Stimulated activated CD4-positive, alpha-beta T cell treated with anti-CD3 and anti-CD28 coated beads, Interleukin-15, amount 100 ng/mL, for 1 hour (primary cell): ENCODE data around the gene NPVF.
A peak's percentile ranks its signal among the peaks of the same experiment; 100 is the strongest.

Experiments
- DNase-seq, 2 donors: peaks; one replicate each; pipeline ENCODE4 v3.0.0-alpha.2; 2020; ENCODE audit warnings: low read depth in 1 of 2, low spot score in 1 of 2

NPVF gene

DNA sequence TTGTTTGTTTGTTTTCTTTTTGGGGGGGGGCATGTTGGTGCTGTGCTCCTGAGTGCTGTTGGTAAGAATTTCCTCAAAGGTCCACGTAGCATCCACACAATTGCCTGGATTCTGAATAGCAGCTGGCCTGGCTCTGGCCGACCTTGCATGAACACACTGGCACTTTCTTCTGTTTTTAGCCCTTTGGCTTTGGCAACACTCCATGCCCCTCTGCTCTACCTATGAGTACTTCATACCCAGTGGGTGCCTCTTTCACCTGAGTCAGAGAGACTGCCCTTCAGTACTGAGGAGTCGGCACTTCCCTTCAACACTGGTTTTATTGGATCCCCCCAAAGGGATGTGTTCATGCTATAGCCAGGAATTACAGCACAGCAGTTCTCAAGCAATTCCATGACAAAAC lies 7.2 kb upstream of the NPVF start:
- DNase-seq, result no peak

DNA sequence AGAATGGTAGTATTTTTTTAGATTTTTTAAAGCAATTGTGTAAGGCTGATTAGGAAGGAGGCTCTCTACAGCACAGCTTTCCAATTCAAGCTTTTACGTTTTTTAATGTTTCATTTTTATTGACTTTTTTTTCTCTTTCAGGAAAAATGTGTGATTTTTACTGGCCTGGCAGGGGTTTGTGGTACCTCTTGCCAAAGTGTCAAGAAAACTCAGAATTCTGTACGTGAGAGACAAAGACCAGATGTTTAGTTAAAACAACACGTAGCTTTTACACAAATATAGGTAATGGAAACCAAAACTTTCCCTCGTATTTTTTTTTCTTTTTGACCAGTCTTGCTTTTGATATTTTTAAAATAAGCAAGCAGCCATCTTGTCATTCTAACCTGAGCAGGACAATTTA lies 6.0 kb upstream of the NPVF start:
- no peak for DNase-seq

- DNase-seq, result no peak
Measured at GRCh38 chr7:25223206-25223605, 5.1 kb downstream of the NPVF start.

DNA sequence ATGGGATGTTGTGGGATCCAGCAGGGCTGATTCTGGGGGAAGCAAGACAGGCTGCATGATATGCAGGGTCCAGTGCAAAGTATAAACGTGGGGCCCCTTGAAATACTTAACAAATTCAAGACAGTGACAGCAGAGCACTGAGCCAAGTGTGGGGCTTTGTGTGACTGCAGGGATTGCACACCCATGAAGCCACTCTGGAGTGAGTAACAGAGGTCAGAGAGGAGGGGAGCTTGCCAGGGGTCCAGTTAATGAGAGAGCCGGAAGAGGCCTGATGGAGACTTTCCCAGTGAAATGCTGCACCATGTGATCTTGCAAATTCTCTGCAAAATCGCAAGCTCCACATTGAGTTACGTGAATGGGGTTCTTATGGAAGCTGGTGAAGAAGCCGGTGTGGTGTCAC lies 5.6 kb downstream of the NPVF start:
- no peak for DNase-seq

GRCh38 chr7:25221009-25221408 lies 7.3 kb downstream of the NPVF start:
- no peak for DNase-seq

DNA sequence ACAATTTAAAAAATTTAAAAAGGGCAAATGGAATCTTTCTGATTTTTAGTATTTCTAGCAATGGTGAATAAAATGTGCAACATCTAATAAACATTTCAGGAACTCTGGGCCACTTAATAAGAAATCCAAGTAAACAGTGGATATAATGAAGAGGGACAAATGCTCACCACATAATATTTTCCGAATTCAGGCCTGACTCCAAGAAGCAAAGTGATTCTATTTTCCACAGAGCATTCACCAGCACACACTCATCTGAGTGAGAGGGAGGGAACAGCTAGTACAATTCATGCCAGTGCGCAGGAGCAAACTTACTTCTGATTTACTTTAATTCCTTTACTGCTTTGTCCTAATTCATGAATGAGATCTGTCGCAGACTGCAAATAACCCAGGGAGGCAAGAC lies 10.1 kb downstream of the NPVF start:
- DNase-seq, result no peak

DNA sequence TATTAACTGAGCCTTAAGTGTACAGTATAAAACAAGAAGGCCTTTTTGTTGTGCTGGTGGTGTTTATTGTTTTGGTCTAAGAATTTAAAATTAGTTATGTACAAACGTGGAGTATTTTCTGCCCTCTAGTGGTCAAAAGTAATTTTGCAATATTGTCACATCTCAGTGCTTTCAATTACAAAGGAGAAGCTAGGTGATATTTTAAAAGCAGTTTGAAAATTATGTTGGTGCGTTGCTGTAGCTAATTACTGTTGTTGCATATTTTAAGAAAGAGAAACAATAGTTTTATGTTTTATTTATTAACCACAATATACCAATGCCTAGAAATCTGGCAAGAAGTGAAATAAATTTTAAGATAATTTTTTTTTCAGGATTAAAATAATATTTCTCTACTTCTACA lies 11.4 kb downstream of the NPVF start:
- no peak for DNase-seq

DNA sequence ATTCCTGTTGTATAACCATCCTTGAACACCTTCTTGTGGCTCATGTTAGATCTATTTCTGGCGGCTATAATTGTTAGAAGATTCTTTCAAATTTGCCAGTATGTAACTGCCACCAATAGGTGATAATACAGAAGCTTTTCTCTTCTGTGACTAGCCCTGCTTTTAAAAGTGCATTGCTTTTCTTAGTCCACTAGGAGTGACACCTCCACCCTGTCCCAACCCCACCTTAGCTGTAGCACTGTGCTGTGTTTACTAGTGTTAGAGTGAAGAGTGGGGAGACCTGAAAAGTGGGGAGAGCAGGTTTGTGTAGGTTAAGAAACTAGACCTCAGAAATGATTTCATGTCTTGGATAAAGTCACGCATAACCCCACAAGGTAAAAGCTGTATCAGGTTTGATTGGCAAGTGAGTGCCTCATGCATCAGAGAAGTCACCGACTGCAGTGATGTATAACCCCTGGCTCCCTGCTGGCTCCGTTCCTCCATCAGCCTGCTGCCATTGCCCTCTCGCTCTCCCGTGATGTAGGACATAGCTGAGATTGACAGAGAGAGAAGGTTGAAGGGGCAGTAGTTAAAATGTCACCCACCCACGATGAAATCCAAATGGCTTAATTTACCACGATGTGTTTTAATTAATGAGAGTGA lies 12.5 kb downstream of the NPVF start:
- no peak for DNase-seq

GRCh38 chr7:25208525-25209221 lies 19.6 kb downstream of the NPVF start:
- no peak for DNase-seq

GRCh38 chr7:25207887-25208286 lies 20.4 kb downstream of the NPVF start:
- no peak for DNase-seq

- no peak for DNase-seq
Measured at GRCh38 chr7:25206765-25207164, 21.5 kb downstream of the NPVF start.

DNA sequence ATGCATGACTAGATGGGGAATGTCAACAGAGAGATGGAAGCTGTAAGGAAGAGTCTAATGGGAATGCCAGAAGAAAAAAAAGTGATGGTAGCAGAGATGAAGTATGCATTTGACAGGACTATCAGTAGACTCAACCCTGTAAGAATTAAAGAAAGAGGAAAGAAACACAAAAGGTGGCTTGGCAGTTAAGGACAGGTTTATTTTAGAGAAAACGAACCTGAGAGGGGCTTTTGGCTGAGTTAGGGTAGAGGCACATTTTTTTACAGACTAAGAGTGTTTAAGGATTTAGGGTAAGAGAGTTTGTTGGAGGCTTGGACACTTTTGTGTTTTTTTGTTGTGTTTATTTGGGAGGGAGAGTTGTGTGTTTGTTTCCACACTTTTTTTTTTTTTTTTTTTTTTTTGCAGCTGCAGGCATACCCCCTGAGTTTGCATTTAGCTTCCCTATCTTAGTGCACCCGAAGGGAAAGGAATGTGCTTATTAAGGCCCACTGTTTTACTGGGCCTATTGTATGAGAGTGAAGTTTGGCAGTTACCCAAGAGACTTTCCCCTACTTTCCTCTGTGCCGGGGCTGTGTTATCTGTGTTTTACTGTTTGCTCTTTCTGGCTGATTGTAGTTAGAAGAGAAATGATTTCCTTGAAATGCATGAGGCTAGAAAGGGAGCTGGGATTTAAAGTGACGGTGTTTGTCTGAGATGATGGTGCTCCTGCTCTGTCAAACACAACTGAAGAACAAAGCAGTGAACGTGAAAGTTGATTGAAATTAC lies 32.0 kb downstream of the NPVF start:
- DNase-seq, result no peak

GRCh38 chr7:25194036-25194435 lies 34.2 kb downstream of the NPVF start:
- no peak for DNase-seq

DNA sequence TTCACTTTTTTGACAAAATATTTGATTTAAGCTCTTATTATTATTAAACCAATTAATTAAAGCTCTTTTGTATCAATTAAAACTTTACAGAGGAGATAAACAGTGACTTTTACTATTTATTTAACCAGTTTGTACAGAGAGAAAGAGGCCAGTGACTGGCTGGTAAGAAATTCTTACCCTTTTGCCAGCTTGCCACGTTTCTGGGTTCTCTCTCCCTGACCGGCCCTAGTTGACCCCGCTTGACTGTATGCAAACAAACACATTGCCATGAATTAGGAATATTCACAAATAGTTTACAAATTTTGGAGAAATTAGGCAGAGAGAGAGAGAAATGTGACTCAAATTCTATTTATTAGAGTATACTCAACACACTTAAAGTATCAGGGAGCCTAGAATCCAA lies 36.2 kb downstream of the NPVF start:
- DNase-seq, result no peak

DNA sequence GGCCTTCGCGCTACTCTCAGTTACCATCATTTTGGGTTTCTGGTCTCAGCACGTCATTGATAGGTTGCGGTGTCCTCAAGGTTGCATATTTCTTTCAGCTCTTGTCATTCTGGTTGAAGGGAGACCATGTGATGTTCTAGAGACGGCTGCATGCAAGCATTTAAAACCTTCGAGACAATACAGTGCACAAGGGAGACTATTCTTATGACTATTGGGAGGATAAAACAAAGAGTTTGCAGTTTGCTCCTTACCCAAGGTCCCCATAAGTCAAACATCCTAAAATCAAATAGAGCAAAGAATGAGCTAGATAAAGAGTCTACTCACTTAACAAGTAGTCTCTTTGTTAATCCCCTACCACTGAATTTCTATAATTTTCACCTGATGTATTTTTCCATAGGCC lies 39.1 kb downstream of the NPVF start:
- DNase-seq, result no peak

GRCh38 chr7:25187932-25188331 lies 40.4 kb downstream of the NPVF start:
- no peak for DNase-seq

DNA sequence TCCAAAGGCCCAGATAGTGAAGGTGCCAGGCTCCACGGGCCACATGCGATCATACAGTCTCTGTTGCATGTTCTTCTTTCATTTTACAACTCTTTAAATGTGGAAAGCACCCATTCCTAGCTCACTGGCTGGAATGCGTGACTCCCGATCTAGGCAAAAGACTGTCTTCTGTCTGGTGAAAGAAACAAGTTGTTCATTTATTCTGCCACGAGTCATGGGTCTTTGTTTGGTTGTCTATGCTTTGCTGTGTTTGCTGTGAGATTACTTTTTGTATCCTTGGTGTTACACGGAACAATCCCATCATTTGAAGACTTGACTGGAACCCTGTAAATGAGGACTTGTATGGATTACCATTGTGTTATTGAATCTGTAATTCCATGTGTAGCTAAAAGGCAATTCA lies 41.9 kb downstream of the NPVF start:
- DNase-seq, result no peak

GRCh38 chr7:25181532-25181931 lies 46.8 kb downstream of the NPVF start:
- DNase-seq, result no peak

DNA sequence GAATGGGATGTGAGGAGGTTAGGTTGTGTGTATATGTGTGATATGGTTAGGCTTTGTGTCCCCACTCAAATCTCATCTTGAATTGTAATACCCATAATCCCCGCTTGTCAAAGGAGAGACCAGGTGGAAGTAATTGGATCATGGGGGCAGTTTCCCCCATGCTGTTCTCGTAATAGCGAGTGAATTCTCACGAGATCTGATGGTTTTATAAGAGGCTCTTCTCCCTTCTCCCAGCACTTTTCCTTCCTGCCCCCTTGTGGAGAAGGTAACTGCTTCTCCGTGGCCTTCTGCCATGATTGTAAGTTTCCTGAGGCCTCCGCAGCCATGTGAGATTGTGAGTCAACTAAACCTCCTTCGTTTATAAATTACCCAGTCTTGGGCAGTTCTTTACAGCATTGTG lies 47.3 kb downstream of the NPVF start:
- no peak for DNase-seq

- no peak for DNase-seq
Measured at GRCh38 chr7:25180592-25180923, 47.7 kb downstream of the NPVF start.

DNA sequence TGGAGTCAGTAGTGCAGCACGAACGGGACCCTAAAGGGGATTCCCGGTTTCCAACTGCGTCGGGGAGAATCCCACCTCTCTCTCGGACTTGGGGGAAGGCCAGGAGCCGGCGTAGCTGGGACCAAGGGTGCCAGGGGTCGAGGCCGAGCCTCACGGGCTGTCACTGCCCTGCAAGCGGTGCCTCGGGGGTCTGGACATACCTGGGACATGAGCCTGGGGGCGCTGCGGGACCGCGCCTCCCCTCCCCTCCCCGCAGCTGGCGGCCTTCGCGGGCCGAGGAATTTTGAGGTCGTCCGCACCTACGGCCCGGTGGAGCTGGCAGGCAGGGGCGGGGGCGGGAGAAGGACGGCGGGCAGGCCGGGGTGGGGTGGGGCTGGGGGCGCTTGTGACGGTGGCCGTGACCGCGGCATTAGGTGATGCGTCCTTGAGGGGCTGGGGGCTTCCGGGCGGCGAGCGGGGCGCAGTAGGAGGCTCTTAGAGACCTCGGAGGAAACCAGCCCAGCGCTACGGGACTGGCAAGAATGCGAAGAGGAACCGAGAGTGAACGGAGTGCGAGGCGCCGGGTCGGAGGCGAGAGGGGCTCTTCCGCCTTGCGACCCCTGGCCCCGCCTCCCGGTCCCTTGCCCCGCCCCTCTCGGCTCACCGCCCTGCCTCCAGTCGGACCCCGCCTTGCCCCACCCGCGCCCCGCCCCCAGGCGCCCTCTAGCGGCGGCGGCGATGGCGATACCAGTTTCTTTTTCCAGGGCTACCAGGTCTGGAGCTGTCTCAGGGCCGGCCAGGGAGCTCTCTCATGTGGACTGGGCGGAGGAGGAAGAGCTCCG lies 48.3 kb downstream of the NPVF start:
- peak; percentile 95 to 98 for DNase-seq

DNA sequence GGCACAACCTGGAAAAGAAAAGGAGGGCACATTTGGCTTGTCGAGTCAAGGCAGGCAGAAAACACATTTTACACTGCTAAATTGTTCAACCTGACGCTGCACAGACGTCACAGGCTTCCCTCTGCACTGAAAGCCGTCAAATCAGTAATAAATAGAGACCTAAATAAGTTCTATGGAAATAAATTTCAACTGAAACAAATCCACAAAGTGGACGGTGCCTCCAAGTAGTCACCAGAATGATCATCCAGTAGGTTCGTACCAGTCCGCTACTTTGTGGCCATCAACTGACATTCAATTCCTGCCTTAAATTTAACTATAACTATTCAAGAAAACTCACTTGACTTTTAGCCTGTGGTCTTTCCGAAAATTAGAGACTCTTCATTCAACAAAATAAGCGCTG lies 49.0 kb downstream of the NPVF start:
- no peak for DNase-seq
